ENCODE measurements around the gene DMD.

DMD gene

DNA sequence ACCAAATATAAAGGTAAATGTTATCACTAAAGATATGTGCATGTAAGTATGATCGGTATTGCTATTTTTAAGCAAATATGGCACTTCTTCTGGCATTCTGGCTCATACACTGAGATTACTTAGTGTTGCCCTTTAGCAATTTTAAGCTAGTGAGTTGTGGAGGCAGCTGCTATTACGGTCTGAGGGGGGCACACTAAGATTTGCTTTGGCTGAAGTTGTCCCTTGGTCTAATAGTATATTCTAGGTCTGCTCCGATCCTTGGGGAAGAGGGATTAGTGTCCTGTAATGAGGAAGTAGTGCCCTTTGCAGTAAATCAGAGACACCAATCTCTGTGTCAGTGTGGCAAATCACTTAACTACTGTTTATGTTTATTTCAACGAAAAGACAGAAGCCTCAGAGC is 1943.0 kb downstream of the DMD start:
- no peaks in the 10 kb centered on the region for H3K9me3 ChIP-seq (ENCODE audit: control extremely low read depth in 1 of 5, control insufficient read depth in 4 of 5, insufficient read depth in 2 of 5, low read depth in 1 of 5, low read length in 4 of 5)
- POLR2A ChIA-PET = no interaction called here
- H3K27ac ChIP-seq (ENCODE audit: insufficient read depth in 1 of 2, low read depth in 1 of 2, low read length in 2 of 2, poor library complexity in 1 of 2, severe bottlenecking in 2 of 2) = no peak overlapping the region
- CTCF ChIA-PET = no interaction called here
- H3K27me3 ChIP-seq (replicated peaks in 2 of 5; ENCODE audit: control insufficient read depth in 4 of 5, insufficient read depth in 5 of 5, low read length in 4 of 5) = peaks cover under 1 to 31% (median 2%) of the 10 kb centered on the region in 5 experiments
- peaks cover 0 to 2% (median 0%) of the 10 kb centered on the region in 4 experiments for H3K4me1 ChIP-seq (ENCODE audit: control extremely low read depth in 1 of 4, control insufficient read depth in 4 of 4, insufficient read depth in 4 of 4, low read length in 3 of 4)
- H3K4me3 ChIP-seq (ENCODE audit: control insufficient read depth in 1 of 7, extremely low read depth in 1 of 7, insufficient read depth in 4 of 7, low read depth in 2 of 7, low read length in 6 of 7) = no peak overlapping the region
- no peaks in the 10 kb centered on the region for H3K36me3 ChIP-seq (ENCODE audit: control insufficient read depth in 4 of 4, insufficient read depth in 4 of 4, low read length in 3 of 4)
- WGBS (ENCODE audit: insufficient coverage) = 88% methylated on average over 1 of the region's 4 CpGs
- no peak for DNase-seq

DNA sequence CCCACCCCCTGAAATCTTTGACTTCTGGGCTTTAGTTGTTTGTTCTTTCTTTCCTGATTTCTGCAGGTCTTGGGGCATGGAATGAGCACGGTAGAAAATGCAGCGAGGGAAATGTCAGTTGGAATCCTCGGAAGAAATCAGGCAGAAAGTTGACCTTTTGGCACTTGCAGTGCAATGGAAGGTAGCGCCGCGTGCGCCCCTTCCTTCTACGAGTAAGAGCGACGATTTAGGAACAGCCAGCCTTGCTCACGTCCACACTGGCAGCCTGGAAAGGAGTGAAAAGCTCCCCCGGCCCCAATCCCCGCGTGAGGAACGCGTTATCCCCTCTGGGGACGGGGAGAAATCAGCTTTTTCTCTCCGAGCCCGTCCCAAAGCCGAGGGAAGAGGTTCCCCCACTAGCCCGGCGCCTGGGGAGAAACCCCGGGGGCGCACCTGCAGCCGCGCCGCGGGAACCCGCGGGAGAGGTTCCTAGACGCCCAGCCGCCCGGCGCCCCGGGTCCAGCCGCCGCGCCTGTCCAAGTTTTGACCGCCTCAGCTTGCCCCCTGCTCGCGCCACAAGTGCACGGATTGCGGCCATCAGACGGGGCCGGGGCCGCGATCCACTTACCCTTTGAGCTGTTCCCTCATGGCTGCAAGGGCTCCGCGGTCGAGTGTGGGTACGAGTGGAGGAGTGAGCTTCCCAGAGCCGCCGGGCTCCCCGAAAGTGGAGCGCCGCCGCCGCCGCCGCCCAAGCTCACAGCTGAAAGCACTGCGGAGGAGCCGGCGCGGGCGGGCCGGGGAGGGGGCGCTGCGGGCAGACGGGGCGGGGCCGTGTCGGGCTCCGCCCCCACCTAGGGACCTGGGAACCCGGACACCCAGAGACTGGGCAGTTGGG is 1944.9 kb downstream of the DMD start:
- CTCF ChIA-PET = interaction anchor here (1.0 to 1.7 kb wide), 2 partner anchors 10 to 51 kb away, joined by 3 read pairs; no protein-coding TSS in a partner anchor
- no peaks in the 10 kb centered on the region for H3K9me3 ChIP-seq (ENCODE audit: control extremely low read depth in 1 of 5, control insufficient read depth in 4 of 5, insufficient read depth in 2 of 5, low read depth in 1 of 5, low read length in 4 of 5)
- H3K4me3 ChIP-seq (ENCODE audit: control insufficient read depth in 1 of 7, extremely low read depth in 1 of 7, insufficient read depth in 4 of 7, low read depth in 2 of 7, low read length in 6 of 7) = peak overlapping the region; percentile 25 to 69 (median 51)
- H3K36me3 ChIP-seq (ENCODE audit: control insufficient read depth in 4 of 4, insufficient read depth in 4 of 4, low read length in 3 of 4) = no peaks in the 10 kb centered on the region
- H3K27ac ChIP-seq (ENCODE audit: insufficient read depth in 1 of 2, low read depth in 1 of 2, low read length in 2 of 2, poor library complexity in 1 of 2, severe bottlenecking in 2 of 2) = no peak overlapping the region
- H3K4me1 ChIP-seq (ENCODE audit: control extremely low read depth in 1 of 4, control insufficient read depth in 4 of 4, insufficient read depth in 4 of 4, low read length in 3 of 4) = peaks cover 0 to 2% (median 0%) of the 10 kb centered on the region in 4 experiments
- peak; percentile 14 to 43 (median 24) for DNase-seq
- 33% methylated on average over 55 of the region's 74 CpGs for WGBS (ENCODE audit: insufficient coverage)
- H3K27me3 ChIP-seq (replicated peaks in 2 of 5; ENCODE audit: control insufficient read depth in 4 of 5, insufficient read depth in 5 of 5, low read length in 4 of 5) = peaks cover 1 to 31% (median 3%) of the 10 kb centered on the region in 5 experiments
- POLR2A ChIA-PET = no interaction called here

DNA sequence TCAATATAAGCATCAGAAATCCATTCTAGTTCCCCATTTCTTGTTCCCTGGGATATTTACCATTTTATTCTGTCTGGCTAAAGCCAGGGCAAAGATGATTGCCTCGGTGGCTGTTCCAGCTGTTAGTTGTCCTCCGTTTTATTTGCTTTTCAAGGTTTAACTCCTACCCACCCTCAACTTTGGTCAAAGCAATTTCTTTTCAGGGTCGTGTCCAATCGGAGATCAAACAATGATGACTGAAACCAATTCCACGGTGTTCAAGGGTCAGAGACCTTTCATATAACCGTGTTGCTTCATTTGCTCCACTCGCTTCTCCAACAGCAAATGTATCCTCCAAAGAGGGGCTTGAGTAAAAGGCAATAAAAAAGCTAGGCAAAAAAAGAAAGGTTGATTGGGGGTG is 1946.0 kb downstream of the DMD start:
- no peak overlapping the region for H3K4me3 ChIP-seq (ENCODE audit: control insufficient read depth in 1 of 7, extremely low read depth in 1 of 7, insufficient read depth in 4 of 7, low read depth in 2 of 7, low read length in 6 of 7)
- no peak overlapping the region for H3K27ac ChIP-seq (ENCODE audit: insufficient read depth in 1 of 2, low read depth in 1 of 2, low read length in 2 of 2, poor library complexity in 1 of 2, severe bottlenecking in 2 of 2)
- H3K4me1 ChIP-seq (ENCODE audit: control extremely low read depth in 1 of 4, control insufficient read depth in 4 of 4, insufficient read depth in 4 of 4, low read length in 3 of 4) = peaks cover 0 to 2% (median 0%) of the 10 kb centered on the region in 4 experiments
- H3K9me3 ChIP-seq (ENCODE audit: control extremely low read depth in 1 of 5, control insufficient read depth in 4 of 5, insufficient read depth in 2 of 5, low read depth in 1 of 5, low read length in 4 of 5) = no peaks in the 10 kb centered on the region
- H3K27me3 ChIP-seq (replicated peaks in 2 of 5; ENCODE audit: control insufficient read depth in 4 of 5, insufficient read depth in 5 of 5, low read length in 4 of 5) = peaks cover 1 to 31% (median 3%) of the 10 kb centered on the region in 5 experiments
- no peak for DNase-seq
- WGBS (ENCODE audit: insufficient coverage) = 73% methylated on average over 7 of the region's 7 CpGs
- CTCF ChIA-PET = interaction anchor here (1.7 kb wide), 1 partner anchor 9 kb away, joined by 3 read pairs; no protein-coding TSS in a partner anchor
- POLR2A ChIA-PET = no interaction called here
- no peaks in the 10 kb centered on the region for H3K36me3 ChIP-seq (ENCODE audit: control insufficient read depth in 4 of 4, insufficient read depth in 4 of 4, low read length in 3 of 4)

DNA sequence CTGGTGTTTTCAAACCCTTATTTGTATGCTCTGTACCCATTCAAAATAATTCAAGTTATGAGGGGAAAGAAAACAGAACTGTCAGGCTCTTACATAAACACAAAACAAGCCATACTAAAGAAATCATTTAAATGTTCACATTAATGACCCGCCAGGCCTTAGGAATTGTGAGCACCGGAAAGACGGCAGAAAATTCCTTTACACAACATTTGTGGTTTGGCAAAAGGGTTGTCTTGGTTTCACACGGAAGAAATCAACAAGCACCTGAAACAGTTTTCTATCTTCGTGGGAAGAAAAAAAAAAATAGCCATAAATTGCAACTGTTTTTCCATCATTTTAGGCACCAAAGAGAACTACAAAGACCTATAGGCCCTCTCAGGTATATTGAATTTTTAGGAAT is 1951.0 kb downstream of the DMD start:
- WGBS (ENCODE audit: insufficient coverage) = 75% methylated on average over 3 of the region's 5 CpGs
- no peaks in the 10 kb centered on the region for H3K4me1 ChIP-seq (ENCODE audit: control extremely low read depth in 1 of 4, control insufficient read depth in 4 of 4, insufficient read depth in 4 of 4, low read length in 3 of 4)
- no peaks in the 10 kb centered on the region for H3K36me3 ChIP-seq (ENCODE audit: control insufficient read depth in 4 of 4, insufficient read depth in 4 of 4, low read length in 3 of 4)
- CTCF ChIA-PET = no interaction called here
- no peak overlapping the region for H3K27ac ChIP-seq (ENCODE audit: insufficient read depth in 1 of 2, low read depth in 1 of 2, low read length in 2 of 2, poor library complexity in 1 of 2, severe bottlenecking in 2 of 2)
- no peaks in the 10 kb centered on the region for H3K9me3 ChIP-seq (ENCODE audit: control extremely low read depth in 1 of 5, control insufficient read depth in 4 of 5, insufficient read depth in 2 of 5, low read depth in 1 of 5, low read length in 4 of 5)
- no peak overlapping the region for H3K4me3 ChIP-seq (ENCODE audit: control insufficient read depth in 1 of 7, extremely low read depth in 1 of 7, insufficient read depth in 4 of 7, low read depth in 2 of 7, low read length in 6 of 7)
- peaks cover 0 to 8% (median 3%) of the 10 kb centered on the region in 5 experiments for H3K27me3 ChIP-seq (replicated peaks in 2 of 5; ENCODE audit: control insufficient read depth in 4 of 5, insufficient read depth in 5 of 5, low read length in 4 of 5)
- POLR2A ChIA-PET = no interaction called here
- DNase-seq = no peak

DNA sequence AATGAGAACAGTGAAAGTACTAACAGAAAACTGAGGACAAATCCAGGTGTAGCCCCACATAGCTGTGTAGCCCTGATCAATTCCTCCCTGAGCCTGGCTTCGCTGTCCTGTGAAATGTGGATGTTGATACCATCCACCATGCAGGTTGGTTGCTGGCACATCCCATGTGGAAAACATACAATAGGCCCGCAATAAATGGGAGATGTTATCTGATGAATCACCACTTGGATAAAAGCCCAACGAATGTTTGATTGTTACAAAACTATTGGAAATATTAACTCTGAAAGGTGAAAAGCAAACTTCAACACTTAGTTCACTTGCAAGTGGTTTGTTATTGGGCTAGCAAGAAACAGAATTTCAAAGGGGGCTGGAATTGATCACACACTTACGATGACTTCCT is 1953.2 kb downstream of the DMD start:
- no peak for DNase-seq
- Histone ChIP-seq H3K9me3 (ENCODE audit: control extremely low read depth in 1 of 5, control insufficient read depth in 4 of 5, insufficient read depth in 2 of 5, low read depth in 1 of 5, low read length in 4 of 5) (no peaks in the 10 kb centered on the region), H3K27ac (ENCODE audit: insufficient read depth in 1 of 2, low read depth in 1 of 2, low read length in 2 of 2, poor library complexity in 1 of 2, severe bottlenecking in 2 of 2) (no peak overlapping the region), H3K4me3 (ENCODE audit: control insufficient read depth in 1 of 7, extremely low read depth in 1 of 7, insufficient read depth in 4 of 7, low read depth in 2 of 7, low read length in 6 of 7) (no peak overlapping the region), H3K36me3 (ENCODE audit: control insufficient read depth in 4 of 4, insufficient read depth in 4 of 4, low read length in 3 of 4) (no peaks in the 10 kb centered on the region), H3K27me3 (replicated peaks in 2 of 5; ENCODE audit: control insufficient read depth in 4 of 5, insufficient read depth in 5 of 5, low read length in 4 of 5) (peaks cover 0 to under 1% (median 0%) of the 10 kb centered on the region in 5 experiments), H3K4me1 (ENCODE audit: control extremely low read depth in 1 of 4, control insufficient read depth in 4 of 4, insufficient read depth in 4 of 4, low read length in 3 of 4) (no peaks in the 10 kb centered on the region)
- 84% methylated on average over 2 of the region's 4 CpGs for WGBS (ENCODE audit: insufficient coverage)
- ChIA-PET POLR2A (no interaction called here), CTCF (no interaction called here)

DNA sequence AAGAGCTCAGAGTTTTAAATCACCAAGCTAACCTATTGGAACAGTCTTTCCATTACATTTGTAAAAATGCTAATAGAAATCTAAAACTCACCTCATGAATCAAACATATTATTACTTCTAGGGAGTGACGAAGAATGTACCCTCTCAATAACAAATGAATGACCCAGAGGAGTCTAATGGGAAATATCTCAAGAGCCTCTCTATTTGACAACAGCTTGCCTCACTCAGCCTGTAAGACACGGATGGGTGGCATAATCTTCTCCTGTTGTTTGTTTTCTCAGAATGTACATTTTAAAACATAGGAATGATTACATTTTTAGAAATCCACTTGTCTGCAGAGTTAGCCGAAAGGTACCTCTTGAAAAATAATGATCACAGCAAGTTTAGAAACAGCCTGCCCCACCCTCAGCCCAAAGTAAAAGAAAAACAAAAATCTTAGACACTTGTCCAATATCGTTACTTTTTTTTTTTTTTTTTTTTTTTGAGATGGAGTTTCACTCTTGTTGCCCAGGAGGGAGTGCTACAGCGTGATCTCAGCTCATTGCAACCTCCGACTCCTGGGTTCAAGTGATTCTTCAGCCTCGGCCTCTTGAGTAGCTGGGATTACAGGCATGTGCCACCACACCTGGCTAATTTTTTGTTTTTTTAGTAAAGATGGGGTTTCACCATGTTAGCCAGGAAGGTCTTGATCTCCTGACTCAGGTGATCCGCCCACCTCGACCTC is 1955.9 kb downstream of the DMD start:
- no peaks in the 10 kb centered on the region for H3K4me1 ChIP-seq (ENCODE audit: control extremely low read depth in 1 of 4, control insufficient read depth in 4 of 4, insufficient read depth in 4 of 4, low read length in 3 of 4)
- no peak overlapping the region for H3K27ac ChIP-seq (ENCODE audit: insufficient read depth in 1 of 2, low read depth in 1 of 2, low read length in 2 of 2, poor library complexity in 1 of 2, severe bottlenecking in 2 of 2)
- no peak overlapping the region for H3K4me3 ChIP-seq (ENCODE audit: control insufficient read depth in 1 of 7, extremely low read depth in 1 of 7, insufficient read depth in 4 of 7, low read depth in 2 of 7, low read length in 6 of 7)
- no peaks in the 10 kb centered on the region for H3K36me3 ChIP-seq (ENCODE audit: control insufficient read depth in 4 of 4, insufficient read depth in 4 of 4, low read length in 3 of 4)
- no peak for DNase-seq
- no peaks in the 10 kb centered on the region for H3K9me3 ChIP-seq (ENCODE audit: control extremely low read depth in 1 of 5, control insufficient read depth in 4 of 5, insufficient read depth in 2 of 5, low read depth in 1 of 5, low read length in 4 of 5)
- ChIA-PET POLR2A (no interaction called here), CTCF (no interaction called here)
- H3K27me3 ChIP-seq (replicated peaks in 2 of 5; ENCODE audit: control insufficient read depth in 4 of 5, insufficient read depth in 5 of 5, low read length in 4 of 5) = no peaks in the 10 kb centered on the region
- 94% methylated on average over 2 of the region's 9 CpGs for WGBS (ENCODE audit: insufficient coverage)

DNA sequence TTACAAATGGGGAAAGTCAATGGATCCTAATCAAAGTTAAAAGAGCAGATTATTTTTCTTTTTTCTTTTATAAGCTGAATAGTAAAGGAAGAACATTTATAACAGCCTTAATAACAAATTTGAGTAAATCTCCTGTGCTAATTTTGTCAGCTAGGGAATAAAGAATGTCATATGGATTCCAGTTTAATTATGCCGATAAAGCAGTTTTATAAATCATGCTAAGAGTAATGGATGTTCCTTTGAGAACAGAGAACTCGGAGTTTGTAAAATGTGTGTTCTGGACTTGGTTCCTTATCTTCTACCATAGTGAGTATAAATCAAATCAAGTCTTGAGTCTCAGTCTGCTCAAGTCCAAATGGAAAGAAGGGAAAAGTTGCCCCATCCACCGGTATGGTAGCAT is 1959.2 kb downstream of the DMD start:
- Histone ChIP-seq H3K4me3 (ENCODE audit: control insufficient read depth in 1 of 7, extremely low read depth in 1 of 7, insufficient read depth in 4 of 7, low read depth in 2 of 7, low read length in 6 of 7) (no peak overlapping the region), H3K27me3 (replicated peaks in 2 of 5; ENCODE audit: control insufficient read depth in 4 of 5, insufficient read depth in 5 of 5, low read length in 4 of 5) (no peaks in the 10 kb centered on the region), H3K27ac (ENCODE audit: insufficient read depth in 1 of 2, low read depth in 1 of 2, low read length in 2 of 2, poor library complexity in 1 of 2, severe bottlenecking in 2 of 2) (no peak overlapping the region), H3K9me3 (ENCODE audit: control extremely low read depth in 1 of 5, control insufficient read depth in 4 of 5, insufficient read depth in 2 of 5, low read depth in 1 of 5, low read length in 4 of 5) (no peaks in the 10 kb centered on the region), H3K36me3 (ENCODE audit: control insufficient read depth in 4 of 4, insufficient read depth in 4 of 4, low read length in 3 of 4) (no peaks in the 10 kb centered on the region), H3K4me1 (ENCODE audit: control extremely low read depth in 1 of 4, control insufficient read depth in 4 of 4, insufficient read depth in 4 of 4, low read length in 3 of 4) (no peaks in the 10 kb centered on the region)
- DNase-seq = no peak
- 83% methylated on average over 1 of the region's 3 CpGs for WGBS (ENCODE audit: insufficient coverage)
- ChIA-PET POLR2A (no interaction called here), CTCF (no interaction called here)
